ENCODE results near the gene SUPT5H. TPM values are rescaled to one million over a fixed set of nuclear protein-coding genes. Genes with fewer than 3 reads are reported as not detected.

SUPT5H gene
- total and polyA plus RNA-seq, 3 donors from 2014 or later = 359 to 366 (median 363) TPM

DNA sequence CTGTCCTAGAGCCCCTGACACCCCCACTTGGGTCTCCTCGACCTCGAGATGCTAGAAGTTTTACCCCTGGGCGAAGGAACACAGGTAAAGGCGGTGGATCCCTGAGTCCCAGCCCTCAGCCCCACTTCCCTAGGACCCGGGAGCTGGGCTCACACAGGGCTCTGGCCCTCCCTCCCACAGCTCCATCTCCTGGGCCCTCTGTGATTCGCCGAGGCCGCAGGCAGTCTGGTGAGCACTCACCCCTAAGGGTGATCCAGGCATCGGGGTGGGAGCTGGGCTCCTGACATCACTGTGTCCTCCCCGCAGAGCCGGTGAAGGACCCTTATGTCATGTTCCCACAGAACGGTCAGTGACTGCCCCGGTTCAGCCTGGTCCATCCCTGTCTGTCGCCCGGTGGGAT, 24.6 kb upstream of the SUPT5H start:
- H3K4me3 ChIP-seq = no peak overlapping the region
- no peak overlapping the region for H3K27ac ChIP-seq
- no peak for DNase-seq
- no peaks in the 10 kb centered on the region for H3K4me1 ChIP-seq
- H3K36me3 ChIP-seq (ENCODE audit: low read depth, missing control alignments) = no peaks in the 10 kb centered on the region
- 92% methylated on average over 14 of the region's 15 CpGs for WGBS, 2 donors
- intact Hi-C loops (cut with DNase I; ENCODE audit: low total_unique reads) = loop anchor here (10.0 kb wide), 1 partner anchor 114 kb away; the partner anchor contains the start of gene EID2B
- no peak for TF ChIP-seq POLR2A (IDR thresholded peaks at IDR 0.05)
- TF ChIP-seq, protein P1, sequence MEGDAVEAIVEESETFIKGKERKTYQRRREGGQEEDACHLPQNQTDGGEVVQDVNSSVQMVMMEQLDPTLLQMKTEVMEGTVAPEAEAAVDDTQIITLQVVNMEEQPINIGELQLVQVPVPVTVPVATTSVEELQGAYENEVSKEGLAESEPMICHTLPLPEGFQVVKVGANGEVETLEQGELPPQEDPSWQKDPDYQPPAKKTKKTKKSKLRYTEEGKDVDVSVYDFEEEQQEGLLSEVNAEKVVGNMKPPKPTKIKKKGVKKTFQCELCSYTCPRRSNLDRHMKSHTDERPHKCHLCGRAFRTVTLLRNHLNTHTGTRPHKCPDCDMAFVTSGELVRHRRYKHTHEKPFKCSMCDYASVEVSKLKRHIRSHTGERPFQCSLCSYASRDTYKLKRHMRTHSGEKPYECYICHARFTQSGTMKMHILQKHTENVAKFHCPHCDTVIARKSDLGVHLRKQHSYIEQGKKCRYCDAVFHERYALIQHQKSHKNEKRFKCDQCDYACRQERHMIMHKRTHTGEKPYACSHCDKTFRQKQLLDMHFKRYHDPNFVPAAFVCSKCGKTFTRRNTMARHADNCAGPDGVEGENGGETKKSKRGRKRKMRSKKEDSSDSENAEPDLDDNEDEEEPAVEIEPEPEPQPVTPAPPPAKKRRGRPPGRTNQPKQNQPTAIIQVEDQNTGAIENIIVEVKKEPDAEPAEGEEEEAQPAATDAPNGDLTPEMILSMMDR (IDR thresholded peaks at IDR 0.05) = no peak
- no peaks in the 10 kb centered on the region for H3K9me3 ChIP-seq
- no peaks in the 10 kb centered on the region for H3K27me3 ChIP-seq

DNA sequence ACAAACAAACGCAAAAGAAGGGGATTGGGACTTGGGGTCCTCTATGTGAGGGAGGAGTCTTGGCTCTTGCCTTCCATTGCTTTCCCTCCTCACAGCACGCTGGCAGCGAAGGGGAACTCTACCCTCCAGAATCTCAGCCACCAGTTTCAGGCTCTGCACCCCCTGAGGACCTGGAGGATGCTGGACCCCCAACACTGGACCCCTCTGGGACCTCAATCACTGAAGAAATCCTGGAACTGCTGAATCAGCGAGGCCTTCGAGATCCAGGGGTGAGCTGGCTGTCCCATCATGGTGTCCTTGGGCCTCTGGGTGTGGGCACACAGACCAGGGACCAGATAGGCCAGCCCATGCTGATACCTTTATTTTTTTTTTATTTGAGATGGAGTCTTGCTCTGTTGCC, 23.4 kb upstream of the SUPT5H start:
- TF ChIP-seq, protein P1 (IDR thresholded peaks at IDR 0.05) = no peak
- no peak for TF ChIP-seq POLR2A (IDR thresholded peaks at IDR 0.05)
- Histone ChIP-seq H3K27me3 (no peaks in the 10 kb centered on the region), H3K27ac (no peak overlapping the region), H3K4me3 (no peak overlapping the region), H3K36me3 (ENCODE audit: low read depth, missing control alignments) (no peaks in the 10 kb centered on the region), H3K4me1 (no peaks in the 10 kb centered on the region), H3K9me3 (no peaks in the 10 kb centered on the region)
- 92 to 95% methylated on average over 5 of the region's 5 CpGs for WGBS, 2 donors
- intact Hi-C loops (cut with DNase I; ENCODE audit: low total_unique reads) = loop anchor here (10.0 kb wide), 1 partner anchor 113 kb away; the partner anchor contains the start of gene EID2B
- DNase-seq = no peak

DNA sequence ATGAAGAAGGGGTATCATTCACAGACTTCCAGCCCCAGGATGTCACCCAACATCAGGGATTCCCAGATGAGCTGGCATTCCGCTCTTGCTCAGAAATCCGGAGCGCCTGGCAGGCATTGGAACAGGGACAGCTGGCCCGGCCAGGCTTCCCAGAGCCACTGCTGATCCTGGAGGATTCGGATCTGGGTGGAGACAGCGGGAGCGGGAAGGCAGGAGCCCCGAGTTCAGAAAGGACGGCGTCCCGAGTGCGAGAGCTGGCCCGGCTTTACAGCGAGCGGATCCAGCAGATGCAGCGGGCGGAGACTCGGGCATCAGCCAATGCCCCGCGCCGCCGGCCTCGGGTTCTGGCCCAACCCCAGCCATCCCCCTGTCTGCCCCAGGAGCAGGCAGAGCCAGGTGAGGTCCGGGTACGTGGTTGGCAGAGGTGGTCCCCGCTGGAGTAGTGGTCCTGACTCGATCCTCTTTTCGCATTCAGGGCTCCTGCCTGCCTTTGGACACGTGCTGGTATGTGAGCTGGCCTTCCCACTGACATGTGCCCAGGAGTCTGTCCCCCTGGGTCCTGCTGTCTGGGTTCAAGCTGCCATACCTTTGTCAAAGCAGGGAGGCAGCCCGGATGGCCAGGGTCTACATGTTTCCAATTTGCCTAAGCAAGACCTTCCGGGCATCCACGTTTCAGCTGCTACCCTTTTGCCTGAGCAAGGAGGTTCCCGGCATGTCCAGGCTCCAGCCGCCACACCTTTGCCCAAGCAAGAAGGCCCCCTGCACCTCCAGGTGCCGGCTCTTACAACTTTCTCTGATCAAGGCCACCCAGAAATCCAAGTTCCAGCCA, 21.9 kb upstream of the SUPT5H start:
- no peak for TF ChIP-seq POLR2A (IDR thresholded peaks at IDR 0.05)
- TF ChIP-seq, protein P1 (IDR thresholded peaks at IDR 0.05) = no peak
- Histone ChIP-seq H3K27me3 (no peaks in the 10 kb centered on the region), H3K9me3 (no peaks in the 10 kb centered on the region), H3K27ac (no peak overlapping the region), H3K4me3 (no peak overlapping the region), H3K4me1 (peaks cover 8% of the 10 kb centered on the region), H3K36me3 (ENCODE audit: low read depth, missing control alignments) (no peaks in the 10 kb centered on the region)
- no peak for DNase-seq
- intact Hi-C loops (cut with DNase I; ENCODE audit: low total_unique reads) = loop anchor here (10.0 kb wide), 1 partner anchor 111 kb away; the partner anchor contains the start of gene EID2B
- WGBS, 2 donors = 92 to 93% methylated on average over 31 to 33 of the region's 35 CpGs

DNA sequence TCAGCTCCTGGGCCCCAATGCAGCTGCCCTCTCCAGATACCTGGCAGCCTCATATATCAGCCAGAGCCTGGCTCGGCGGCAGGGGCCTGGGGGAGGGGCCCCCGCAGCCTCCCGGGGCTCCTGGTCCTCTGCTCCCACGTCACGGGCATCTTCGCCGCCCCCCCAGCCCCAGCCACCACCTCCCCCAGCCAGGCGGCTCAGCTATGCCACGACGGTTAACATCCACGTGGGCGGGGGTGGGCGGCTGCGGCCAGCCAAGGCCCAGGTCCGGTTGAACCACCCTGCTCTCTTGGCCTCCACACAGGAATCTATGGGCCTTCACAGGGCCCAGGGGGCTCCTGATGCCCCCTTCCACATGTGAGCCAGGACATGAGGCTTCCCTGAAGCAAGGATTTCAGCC, 20.4 kb upstream of the SUPT5H start:
- Histone ChIP-seq H3K27me3 (no peaks in the 10 kb centered on the region), H3K27ac (no peak overlapping the region), H3K9me3 (no peaks in the 10 kb centered on the region), H3K36me3 (ENCODE audit: low read depth, missing control alignments) (no peaks in the 10 kb centered on the region), H3K4me1 (peaks cover 19% of the 10 kb centered on the region), H3K4me3 (no peak overlapping the region)
- TF ChIP-seq, protein P1 (IDR thresholded peaks at IDR 0.05) = no peak
- TF ChIP-seq POLR2A (IDR thresholded peaks at IDR 0.05) = no peak
- WGBS, 2 donors = 81 to 91% methylated on average over 8 to 16 of the region's 16 CpGs
- intact Hi-C loops (cut with DNase I; ENCODE audit: low total_unique reads) = loop anchor here (10.0 kb wide), 1 partner anchor 110 kb away; the partner anchor contains the start of gene EID2B
- no peak for DNase-seq
